GM18502 (cell line): ENCODE measurements around the gene CYGB.
"Not testable (repeated sequence)": the region's sequence is repeated elsewhere in the genome, so short reads cannot be mapped to it uniquely, and the experiment has no call there.

Experiments used
- ATAC-seq: cut with Tn5 transposase; IDR thresholded peaks from one replicate; pipeline ENCODE4 v1.9.1; 2021; ENCODE audit warnings: mild to moderate bottlenecking; ENCODE audit not compliant: unreplicated experiment, poor library complexity

CYGB gene

GRCh38 chr17:76540381-76541300 lies 3.1 kb upstream of the CYGB start:
- no peak for ATAC-seq

- ATAC-seq = no peak
These were observed 2.2 kb upstream of the CYGB start, which contains the start of gene PRCD for GRCh38 chr17:76539631-76540271. Gene PRCD, plus strand, starts transcription at chr17:76540044. Its CDS starts 98 bp downstream, at chr17:76540142.

GRCh38 chr17:76538941-76539570 lies 1.5 kb upstream of the CYGB start:
- ATAC-seq = no peak

DNA sequence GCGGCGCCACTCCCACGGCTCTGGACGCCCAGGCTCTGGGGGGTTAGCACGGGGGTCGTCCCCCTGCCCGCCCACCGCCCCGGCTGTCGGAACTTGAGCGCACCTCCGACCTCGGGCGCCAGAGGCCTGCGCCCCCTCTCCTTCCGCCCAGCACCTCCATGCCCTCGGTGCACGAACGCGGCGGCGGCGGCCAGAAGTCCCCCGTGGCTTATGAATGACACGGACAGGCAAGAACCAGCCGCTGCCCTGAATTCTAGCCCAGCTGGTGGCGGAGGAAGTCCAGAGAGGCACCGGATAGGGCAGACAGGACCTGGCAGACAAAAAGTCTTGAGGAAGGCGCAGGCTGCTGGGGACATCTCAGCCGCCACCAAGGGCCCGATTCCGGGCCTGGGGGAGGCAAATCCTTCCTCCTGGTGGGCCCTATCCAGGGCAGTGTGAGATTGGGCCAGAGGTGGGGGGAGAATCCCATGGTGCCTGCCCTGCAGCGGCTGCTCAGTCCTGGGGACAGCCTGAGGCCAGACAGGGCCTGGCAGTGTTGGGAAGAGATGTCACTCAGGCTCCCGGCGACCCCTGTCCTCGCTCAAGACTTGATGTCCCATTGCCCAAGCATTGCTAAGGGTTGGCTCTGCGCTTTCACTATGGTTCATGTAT lies 897 bp upstream of the CYGB start:
- no peak for ATAC-seq

- ATAC-seq = no peak
These were observed 276 bp downstream of the CYGB start for GRCh38 chr17:76537288-76537577.

DNA sequence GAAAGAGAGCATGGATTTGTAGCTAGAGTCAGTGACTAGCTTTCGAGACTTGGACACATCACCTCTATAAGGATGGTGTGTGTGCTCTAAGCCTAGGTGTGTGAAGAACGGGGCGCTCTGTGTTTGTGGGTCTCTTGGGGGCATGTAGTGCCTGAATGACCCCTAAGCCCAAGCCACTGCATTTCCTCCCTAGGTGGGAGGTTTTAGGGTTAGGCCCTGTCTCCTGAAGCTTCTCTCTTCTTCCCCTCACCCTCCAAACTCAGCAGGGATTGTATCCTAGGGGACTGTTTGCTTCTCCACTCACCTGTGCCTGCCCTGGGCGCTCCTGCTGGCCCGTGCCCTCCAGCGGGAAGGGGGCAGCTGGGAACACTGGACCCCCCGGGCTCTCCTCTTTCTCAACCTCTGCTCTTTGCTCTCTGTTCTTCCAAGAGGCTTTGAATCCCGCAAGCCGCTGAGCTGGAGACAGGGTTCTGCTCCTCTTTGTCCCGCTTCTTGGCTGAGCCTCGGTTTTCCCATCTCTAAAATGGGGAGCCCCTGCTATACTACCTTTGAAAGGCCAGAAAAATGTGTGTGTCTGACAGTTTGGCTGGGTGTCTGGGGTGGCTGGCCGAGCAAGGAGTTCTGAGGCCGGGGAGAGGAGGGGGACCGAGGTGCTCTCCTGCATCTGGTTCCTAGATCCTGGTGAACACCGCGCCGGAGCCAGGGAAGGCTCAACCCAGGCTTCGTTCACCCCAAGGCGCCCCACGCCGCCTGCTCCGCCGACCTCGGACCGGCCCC lies 810 bp downstream of the CYGB start:
- ATAC-seq = no peak

DNA sequence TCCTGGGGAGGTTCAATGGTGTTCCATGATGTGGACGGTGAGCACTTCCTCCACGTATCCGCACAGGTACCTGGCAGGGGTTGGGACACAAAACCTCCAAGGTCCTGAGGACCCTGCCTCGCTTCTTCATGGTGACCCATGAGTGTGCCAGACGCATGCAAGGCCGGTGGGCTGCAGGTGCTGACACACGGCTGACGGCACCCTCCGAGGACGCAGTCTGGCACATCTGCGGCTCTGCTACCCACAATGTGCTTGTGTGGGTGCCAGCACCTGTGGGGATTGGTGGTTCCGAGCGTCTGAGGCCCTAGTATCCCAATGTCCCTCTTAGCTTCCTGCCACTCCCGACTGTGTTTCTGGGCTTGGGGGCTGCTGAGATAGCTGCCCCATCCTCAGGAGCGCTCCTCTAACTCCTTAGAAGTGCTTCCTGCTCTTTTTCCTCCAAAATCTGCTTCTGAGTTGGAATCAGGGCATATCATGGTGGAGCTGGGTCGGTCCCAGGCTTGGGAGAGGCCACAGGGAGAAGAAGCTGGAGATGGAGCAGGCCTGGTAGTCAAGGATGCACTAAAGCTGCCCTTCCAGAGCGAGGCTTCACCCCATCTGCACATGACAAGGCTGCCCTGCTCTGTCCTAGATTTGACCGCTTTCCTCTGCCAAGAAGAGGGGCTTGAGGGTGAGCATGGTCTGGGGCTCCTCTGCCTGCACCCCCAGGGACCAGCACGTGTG lies 1.6 kb downstream of the CYGB start:
- ATAC-seq = no peak

- no peak for ATAC-seq
These were observed 2.4 kb downstream of the CYGB start for GRCh38 chr17:76534831-76535732.

DNA sequence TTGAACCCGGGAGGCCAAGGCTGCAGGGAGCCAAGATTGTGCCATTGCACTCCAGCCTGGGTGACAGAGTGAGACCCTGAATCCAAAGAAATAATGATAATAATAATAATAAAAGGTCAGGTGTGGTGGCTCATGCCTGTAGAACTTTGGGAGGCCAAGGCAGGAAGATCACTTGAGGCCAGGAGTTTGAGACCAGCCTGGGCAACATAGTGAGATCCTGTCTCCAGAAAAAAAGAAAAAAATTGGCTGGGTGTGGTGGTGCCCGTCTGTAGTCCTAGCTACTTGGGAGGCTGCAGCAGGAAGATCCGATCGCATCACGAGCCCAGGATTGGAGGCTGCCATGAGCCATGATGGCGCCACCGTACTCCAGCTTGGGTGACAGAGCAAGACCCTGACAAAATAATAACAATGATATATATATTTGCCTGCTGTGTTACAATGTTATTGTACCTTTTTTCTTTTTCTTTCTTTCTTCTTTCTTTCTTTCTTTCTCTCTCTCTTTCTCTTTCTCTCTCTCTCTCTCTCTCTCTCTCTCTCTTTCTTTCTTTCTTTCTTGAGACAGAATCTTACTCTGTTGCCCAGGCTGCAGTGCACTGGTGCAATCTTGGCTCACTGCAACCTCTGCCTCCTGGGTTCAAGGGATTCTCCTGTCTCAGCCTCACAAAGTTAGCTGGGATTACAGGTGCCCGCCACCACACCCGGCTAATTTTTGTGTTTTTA lies 3.7 kb downstream of the CYGB start:
- not testable (repeated sequence) for ATAC-seq

DNA sequence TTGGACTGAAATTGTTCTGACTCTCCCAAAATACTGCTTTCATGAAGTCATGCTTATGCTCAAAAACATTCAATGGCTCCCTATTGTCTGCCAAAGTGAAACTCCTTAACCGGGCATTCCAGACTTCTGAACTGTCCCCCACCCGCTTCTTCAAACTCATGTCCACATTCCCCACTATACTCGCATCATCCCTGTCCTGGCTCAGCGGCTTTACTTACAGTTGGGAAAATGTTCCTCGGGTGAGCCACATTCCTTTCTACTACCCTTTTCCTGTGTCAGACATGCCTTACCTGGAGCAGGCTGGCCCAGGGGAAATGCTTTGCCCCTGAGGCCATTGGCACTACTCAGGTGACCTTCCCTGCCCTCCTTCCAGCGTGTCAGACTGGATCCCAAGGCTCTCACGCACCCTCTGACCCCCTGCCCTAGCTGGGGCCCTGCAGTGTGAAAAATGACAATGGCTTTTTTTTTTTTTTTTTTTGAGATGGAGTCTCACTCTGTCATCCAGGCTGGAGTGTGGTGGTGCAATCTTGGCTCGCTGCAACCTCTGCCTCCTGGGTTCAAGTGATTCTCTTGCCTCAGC lies 5.3 kb downstream of the CYGB start:
- ATAC-seq = no peak

DNA sequence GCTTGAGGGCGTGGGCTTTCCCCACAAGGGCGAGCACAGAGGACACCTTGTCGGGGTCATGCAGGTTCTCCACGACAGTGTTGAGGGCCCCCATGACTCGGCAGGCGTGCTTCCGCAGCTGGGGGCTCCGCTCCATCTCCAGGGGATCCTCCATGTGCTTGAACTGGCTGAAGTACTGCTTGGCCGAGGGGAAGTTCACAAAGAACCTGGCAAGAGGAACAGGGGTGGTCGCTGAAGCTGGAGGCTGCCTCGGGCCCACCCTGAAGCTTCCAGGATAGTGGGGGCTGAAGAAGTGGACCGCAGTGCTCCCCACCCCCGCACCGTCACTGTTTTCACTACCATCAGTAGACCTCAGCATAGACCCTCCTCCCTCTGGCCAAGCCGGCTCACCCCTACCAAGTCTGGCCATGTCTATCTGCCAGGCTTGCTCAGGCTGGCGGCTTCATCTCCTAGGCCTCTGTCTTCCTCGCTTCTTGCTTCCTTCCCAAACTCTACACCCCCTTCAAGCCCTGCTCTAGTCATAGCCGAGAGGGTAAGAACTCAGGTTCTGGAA lies 5.9 kb downstream of the CYGB start:
- ATAC-seq = no peak

- no peak for ATAC-seq
These were observed 6.6 kb downstream of the CYGB start for GRCh38 chr17:76530811-76531485.

GRCh38 chr17:76530095-76530723 lies 7.3 kb downstream of the CYGB start:
- ATAC-seq = no peak

DNA sequence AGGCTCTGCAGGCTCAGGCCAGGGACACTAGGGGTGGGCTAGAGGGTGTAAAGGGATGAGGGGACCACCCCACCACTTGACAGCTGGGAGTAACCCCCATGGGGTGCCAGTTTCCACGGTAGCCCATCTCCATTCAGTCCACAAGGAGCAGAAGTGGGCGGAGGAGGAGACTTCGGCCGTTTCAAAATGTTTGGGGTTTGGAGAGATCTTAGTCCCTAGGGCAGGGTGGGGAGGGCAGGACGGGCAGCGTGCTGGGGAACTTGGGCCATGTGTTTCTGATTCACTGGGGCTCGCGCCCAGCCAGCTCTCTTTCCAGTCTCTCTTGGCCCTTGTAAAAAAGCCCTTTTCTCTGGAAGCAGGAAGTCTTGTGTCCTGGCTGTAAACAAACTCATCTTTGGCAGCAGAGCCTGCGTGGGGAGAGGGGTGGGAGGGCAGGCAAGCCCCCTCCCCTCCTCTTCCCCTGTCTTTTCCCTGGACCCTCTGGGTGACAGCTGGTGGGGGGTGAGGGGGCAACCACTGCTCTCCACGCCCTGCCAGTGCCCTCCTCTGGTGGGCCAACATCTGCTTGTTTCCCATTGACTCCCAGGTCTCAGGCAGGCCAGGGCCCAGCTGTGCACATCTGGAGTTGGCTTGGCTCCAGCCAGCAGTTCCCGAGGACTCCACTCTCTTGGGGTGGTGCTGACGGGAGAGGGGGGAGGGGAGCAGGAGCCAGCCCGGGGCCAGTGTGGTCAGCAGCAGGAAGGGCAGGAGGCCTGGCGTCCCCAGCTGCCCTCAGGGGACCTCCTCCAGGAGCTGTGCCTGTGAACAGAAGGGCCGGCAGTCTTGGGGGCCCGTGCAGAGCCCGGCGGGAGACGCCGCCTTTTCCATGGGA lies 8.1 kb downstream of the CYGB start:
- no peak for ATAC-seq

DNA sequence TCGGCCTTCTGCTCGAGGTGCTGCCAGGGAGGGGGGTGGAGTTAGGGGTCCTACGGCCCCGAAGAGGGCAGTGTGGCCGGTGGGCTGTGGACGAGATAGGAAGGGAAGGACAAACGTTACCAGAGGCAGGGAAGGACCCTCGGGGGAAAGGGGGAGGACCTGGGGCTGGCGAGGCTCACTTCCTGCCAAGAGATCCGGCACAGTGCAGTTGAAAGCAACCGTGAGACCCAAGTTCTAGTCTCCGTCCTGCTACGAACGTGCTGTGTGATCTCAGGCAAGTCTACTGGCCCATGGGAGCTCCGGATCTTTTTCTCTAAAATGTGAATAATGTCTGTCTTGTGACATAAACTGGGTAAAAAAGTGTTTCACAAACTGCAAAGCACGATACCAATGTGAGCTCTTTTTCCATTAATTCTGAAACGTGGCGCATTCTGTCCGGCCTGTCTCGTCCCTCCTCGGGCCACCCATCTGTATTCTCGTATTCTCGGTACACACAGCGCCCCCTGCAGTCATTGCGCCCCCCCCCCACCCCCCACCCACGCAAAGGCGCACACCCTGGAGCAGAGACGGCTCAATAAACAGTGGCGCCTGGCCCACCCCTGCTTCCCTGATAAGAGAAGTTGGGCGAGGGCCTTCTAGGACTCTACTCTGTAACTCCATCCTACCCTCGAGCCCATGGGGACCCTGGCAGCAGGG lies 8.8 kb downstream of the CYGB start:
- ATAC-seq = no peak
